WTC11 (cell line): ENCODE results near the gene PNMA8C.

ENCODE experiments used
- ELF4 ChIP-seq: sonication (generic); formaldehyde crosslinking; IDR thresholded peaks from 2 replicates; pipeline ENCODE4 v1.8.1; 2022; ENCODE audit warnings: low read depth, mild to moderate bottlenecking, moderate library complexity, missing genetic modification reagents
- GRHL2 ChIP-seq: fragments of 250-450 bp; sonication (Bioruptor Pico); IDR thresholded peaks from 2 replicates; pipeline ENCODE4 v1.8.0; 2022; ENCODE audit warnings: mild to moderate bottlenecking, moderate library complexity; ENCODE audit not compliant: insufficient replicate concordance, severe bottlenecking
- NR3C1 ChIP-seq: sonication (generic); formaldehyde crosslinking; conservative IDR thresholded peaks from 2 replicates; pipeline ENCODE4 v1.8.1; 2023; ENCODE audit warnings: low read depth, mild to moderate bottlenecking, missing genetic modification reagents
- ZNF121 ChIP-seq: sonication (generic); formaldehyde crosslinking; IDR thresholded peaks from 2 replicates; pipeline ENCODE4 v1.8.0; 2023; ENCODE audit warnings: missing genetic modification reagents
- TF ChIP-seq, protein P1 (sequence below): sonication (generic); formaldehyde crosslinking; IDR thresholded peaks from 2 replicates; pipeline ENCODE4 v1.8.1; 2022; ENCODE audit warnings: missing genetic modification reagents, borderline replicate concordance
- TF ChIP-seq, protein P2 (sequence below): sonication (generic); formaldehyde crosslinking; IDR thresholded peaks from 2 replicates; pipeline ENCODE4 v1.8.0; 2023; ENCODE audit warnings: mild to moderate bottlenecking, missing genetic modification reagents
- TF ChIP-seq, protein P3 (sequence below): fragments of 200-600 bp; IDR thresholded peaks from 2 replicates; pipeline ENCODE4 v1.8.0; 2022; ENCODE audit warnings: antibody characterized with exemption
- TF ChIP-seq, protein P4 (sequence below): sonication (generic); formaldehyde crosslinking; IDR thresholded peaks from 2 replicates; pipeline ENCODE4 v1.8.0; 2023; ENCODE audit warnings: missing genetic modification reagents, mild to moderate bottlenecking, borderline replicate concordance
- TF ChIP-seq, protein P5 (sequence below): sonication (generic); formaldehyde crosslinking; conservative IDR thresholded peaks from 2 replicates; pipeline ENCODE4 v1.8.1; 2022; ENCODE audit warnings: mild to moderate bottlenecking, missing genetic modification reagents

DNA sequence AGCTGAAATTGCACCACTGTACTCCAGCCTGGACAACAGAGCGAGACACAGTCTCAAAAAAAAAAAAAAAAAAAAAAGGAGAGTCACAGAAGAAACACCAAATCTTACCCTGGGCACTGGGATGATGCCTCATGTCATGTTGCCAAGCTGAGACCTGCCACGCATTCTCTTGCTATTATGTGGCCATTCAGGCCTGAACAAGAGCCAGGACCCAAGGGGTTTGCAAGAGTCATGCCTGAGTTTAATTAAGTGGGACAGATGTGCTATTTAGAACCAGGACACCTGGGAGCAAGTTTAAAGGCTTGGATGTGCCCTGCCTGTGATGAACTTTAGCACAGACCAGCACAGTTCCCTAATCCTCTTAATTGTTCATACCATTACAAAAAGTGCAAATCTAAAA lies 32.8 kb upstream of the PNMA8C start:
- TF ChIP-seq, protein P1, sequence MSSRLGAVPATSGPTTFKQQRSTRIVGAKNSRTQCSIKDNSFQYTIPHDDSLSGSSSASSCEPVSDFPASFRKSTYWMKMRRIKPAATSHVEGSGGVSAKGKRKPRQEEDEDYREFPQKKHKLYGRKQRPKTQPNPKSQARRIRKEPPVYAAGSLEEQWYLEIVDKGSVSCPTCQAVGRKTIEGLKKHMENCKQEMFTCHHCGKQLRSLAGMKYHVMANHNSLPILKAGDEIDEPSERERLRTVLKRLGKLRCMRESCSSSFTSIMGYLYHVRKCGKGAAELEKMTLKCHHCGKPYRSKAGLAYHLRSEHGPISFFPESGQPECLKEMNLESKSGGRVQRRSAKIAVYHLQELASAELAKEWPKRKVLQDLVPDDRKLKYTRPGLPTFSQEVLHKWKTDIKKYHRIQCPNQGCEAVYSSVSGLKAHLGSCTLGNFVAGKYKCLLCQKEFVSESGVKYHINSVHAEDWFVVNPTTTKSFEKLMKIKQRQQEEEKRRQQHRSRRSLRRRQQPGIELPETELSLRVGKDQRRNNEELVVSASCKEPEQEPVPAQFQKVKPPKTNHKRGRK (CRISPR knock-in tag): no peak
- TF ChIP-seq, protein P2, sequence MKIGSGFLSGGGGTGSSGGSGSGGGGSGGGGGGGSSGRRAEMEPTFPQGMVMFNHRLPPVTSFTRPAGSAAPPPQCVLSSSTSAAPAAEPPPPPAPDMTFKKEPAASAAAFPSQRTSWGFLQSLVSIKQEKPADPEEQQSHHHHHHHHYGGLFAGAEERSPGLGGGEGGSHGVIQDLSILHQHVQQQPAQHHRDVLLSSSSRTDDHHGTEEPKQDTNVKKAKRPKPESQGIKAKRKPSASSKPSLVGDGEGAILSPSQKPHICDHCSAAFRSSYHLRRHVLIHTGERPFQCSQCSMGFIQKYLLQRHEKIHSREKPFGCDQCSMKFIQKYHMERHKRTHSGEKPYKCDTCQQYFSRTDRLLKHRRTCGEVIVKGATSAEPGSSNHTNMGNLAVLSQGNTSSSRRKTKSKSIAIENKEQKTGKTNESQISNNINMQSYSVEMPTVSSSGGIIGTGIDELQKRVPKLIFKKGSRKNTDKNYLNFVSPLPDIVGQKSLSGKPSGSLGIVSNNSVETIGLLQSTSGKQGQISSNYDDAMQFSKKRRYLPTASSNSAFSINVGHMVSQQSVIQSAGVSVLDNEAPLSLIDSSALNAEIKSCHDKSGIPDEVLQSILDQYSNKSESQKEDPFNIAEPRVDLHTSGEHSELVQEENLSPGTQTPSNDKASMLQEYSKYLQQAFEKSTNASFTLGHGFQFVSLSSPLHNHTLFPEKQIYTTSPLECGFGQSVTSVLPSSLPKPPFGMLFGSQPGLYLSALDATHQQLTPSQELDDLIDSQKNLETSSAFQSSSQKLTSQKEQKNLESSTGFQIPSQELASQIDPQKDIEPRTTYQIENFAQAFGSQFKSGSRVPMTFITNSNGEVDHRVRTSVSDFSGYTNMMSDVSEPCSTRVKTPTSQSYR (CRISPR knock-in tag): no peak
- TF ChIP-seq, protein P3, sequence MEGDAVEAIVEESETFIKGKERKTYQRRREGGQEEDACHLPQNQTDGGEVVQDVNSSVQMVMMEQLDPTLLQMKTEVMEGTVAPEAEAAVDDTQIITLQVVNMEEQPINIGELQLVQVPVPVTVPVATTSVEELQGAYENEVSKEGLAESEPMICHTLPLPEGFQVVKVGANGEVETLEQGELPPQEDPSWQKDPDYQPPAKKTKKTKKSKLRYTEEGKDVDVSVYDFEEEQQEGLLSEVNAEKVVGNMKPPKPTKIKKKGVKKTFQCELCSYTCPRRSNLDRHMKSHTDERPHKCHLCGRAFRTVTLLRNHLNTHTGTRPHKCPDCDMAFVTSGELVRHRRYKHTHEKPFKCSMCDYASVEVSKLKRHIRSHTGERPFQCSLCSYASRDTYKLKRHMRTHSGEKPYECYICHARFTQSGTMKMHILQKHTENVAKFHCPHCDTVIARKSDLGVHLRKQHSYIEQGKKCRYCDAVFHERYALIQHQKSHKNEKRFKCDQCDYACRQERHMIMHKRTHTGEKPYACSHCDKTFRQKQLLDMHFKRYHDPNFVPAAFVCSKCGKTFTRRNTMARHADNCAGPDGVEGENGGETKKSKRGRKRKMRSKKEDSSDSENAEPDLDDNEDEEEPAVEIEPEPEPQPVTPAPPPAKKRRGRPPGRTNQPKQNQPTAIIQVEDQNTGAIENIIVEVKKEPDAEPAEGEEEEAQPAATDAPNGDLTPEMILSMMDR: no peak
- TF ChIP-seq NR3C1 (CRISPR knock-in tag) (no peak), GRHL2 (CRISPR knock-in tag) (no peak), ZNF121 (CRISPR knock-in tag) (no peak), ELF4 (CRISPR knock-in tag) (no peak)
- TF ChIP-seq, protein P4, sequence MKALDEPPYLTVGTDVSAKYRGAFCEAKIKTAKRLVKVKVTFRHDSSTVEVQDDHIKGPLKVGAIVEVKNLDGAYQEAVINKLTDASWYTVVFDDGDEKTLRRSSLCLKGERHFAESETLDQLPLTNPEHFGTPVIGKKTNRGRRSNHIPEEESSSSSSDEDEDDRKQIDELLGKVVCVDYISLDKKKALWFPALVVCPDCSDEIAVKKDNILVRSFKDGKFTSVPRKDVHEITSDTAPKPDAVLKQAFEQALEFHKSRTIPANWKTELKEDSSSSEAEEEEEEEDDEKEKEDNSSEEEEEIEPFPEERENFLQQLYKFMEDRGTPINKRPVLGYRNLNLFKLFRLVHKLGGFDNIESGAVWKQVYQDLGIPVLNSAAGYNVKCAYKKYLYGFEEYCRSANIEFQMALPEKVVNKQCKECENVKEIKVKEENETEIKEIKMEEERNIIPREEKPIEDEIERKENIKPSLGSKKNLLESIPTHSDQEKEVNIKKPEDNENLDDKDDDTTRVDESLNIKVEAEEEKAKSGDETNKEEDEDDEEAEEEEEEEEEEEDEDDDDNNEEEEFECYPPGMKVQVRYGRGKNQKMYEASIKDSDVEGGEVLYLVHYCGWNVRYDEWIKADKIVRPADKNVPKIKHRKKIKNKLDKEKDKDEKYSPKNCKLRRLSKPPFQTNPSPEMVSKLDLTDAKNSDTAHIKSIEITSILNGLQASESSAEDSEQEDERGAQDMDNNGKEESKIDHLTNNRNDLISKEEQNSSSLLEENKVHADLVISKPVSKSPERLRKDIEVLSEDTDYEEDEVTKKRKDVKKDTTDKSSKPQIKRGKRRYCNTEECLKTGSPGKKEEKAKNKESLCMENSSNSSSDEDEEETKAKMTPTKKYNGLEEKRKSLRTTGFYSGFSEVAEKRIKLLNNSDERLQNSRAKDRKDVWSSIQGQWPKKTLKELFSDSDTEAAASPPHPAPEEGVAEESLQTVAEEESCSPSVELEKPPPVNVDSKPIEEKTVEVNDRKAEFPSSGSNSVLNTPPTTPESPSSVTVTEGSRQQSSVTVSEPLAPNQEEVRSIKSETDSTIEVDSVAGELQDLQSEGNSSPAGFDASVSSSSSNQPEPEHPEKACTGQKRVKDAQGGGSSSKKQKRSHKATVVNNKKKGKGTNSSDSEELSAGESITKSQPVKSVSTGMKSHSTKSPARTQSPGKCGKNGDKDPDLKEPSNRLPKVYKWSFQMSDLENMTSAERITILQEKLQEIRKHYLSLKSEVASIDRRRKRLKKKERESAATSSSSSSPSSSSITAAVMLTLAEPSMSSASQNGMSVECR: no peak
- TF ChIP-seq, protein P5, sequence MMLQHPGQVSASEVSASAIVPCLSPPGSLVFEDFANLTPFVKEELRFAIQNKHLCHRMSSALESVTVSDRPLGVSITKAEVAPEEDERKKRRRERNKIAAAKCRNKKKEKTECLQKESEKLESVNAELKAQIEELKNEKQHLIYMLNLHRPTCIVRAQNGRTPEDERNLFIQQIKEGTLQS (CRISPR knock-in tag): no peak
